Gastrocnemius medialis (tissue), 4 donors: ENCODE measurements around the gene TNFSF18. TPM values are rescaled to one million over a fixed set of nuclear protein-coding genes. Genes with fewer than 3 reads are reported as not detected.

ENCODE experiments used
- ATAC-seq, 2 donors: fragments of 150-250 bp; one replicate each; pipeline ENCODE4 v1.9.1; 2016
- DNase-seq, 2 donors: peaks; one replicate each; pipeline ENCODE4 v3.0.0-alpha.2; 2019
- H3K27ac ChIP-seq, 4 donors: fragments of 200-600 bp; sonication (generic); 1 replicate in 1 of 4; 2 replicates in 3 of 4; pipeline ENCODE4 v1.5.1; 2016 to 2018; ENCODE audit warnings: mild to moderate bottlenecking in 2 of 4, moderate library complexity in 1 of 4
- H3K27me3 ChIP-seq, 3 donors: fragments of 200-600 bp; sonication (generic) in 2 of 3; 1 replicate in 1 of 3; 2 replicates in 2 of 3; pipeline versions ENCODE4 v1.5.1 to v1.6.0; 2016 to 2019; ENCODE audit warnings: mild to moderate bottlenecking in 1 of 3, moderate library complexity in 1 of 3
- H3K36me3 ChIP-seq, 2 donors: fragments of 200-600 bp; sonication (generic) in 1 of 2; one replicate each; pipeline ENCODE4 v1.5.1; 2017 to 2018
- H3K4me1 ChIP-seq, 2 donors: fragments of 200-600 bp; sonication (generic) in 1 of 2; one replicate each; pipeline ENCODE4 v1.5.1; 2016 to 2017; ENCODE audit warnings: mild to moderate bottlenecking in 2 of 2
- H3K4me3 ChIP-seq, 4 donors: fragments of 200-600 bp; sonication (generic) in 3 of 4; 1 replicate in 1 of 4; 2 replicates in 3 of 4; pipeline ENCODE4 v1.5.1; 2016 to 2019; ENCODE audit warnings: mild to moderate bottlenecking in 2 of 4
- H3K9me3 ChIP-seq, 3 donors: fragments of 200-600 bp; sonication (generic) in 2 of 3; 1 replicate in 1 of 3; 2 replicates in 2 of 3; pipeline ENCODE4 v1.5.1; 2016 to 2019
- CTCF ChIP-seq, 5 experiments: fragments of 450-650 bp in 3 of 5; fragments of 200-600 bp in 2 of 5; sonication (generic) in 2 of 5; IDR thresholded peaks in 4 of 5; conservative IDR thresholded peaks in 1 of 5; 1 replicate in 4 of 5; 2 replicates in 1 of 5; pipeline ENCODE4 v1.5.1; 2016 to 2019; ENCODE audit warnings: antibody characterized with exemption in 5 of 5, mild to moderate bottlenecking in 3 of 5, moderate library complexity in 3 of 5
- POLR2A ChIP-seq, 2 donors: fragments of 450-650 bp; IDR thresholded peaks; one replicate each; pipeline ENCODE4 v1.6.1; 2017; ENCODE audit warnings: antibody characterized with exemption in 2 of 2, mild to moderate bottlenecking in 2 of 2, moderate library complexity in 2 of 2
- in situ Hi-C, 4 donors: fragments of 200-750 bp; cut with MboI; loops; one replicate each; pipeline versions ENCODE4 v1.15.0 to v1.8.0; 2017; ENCODE audit warnings: low sequenced_read_pairs in 4 of 4
- intact Hi-C: fragments of 100-400 bp; cut with DNase I; formaldehyde crosslinking; loops from one replicate; pipeline ENCODE4 v1.15.1; 2023; ENCODE audit warnings: low total_unique reads
- total RNA-seq, 4 donors: library from RNA; depleted of rRNA; stranded (reverse); fragments of >200 nt; gene quantifications; one replicate each; pipeline versions ENCODE4 v1.1.0 to v1.2.3, GENCODE V29; 2016

The TNFSF18 gene
- total RNA-seq, 4 donors from 2014 or later = not detected

GRCh38 chr1:173043253-173043652, 7.5 kb downstream of the TNFSF18 start:
- TF ChIP-seq POLR2A (IDR thresholded peaks at IDR 0.05) = no peak
- TF ChIP-seq CTCF (IDR thresholded peaks at IDR 0.05 in 4 of 5, conservative IDR thresholded peaks at IDR 0.05 in 1 of 5) = no peak

GRCh38 chr1:173042806-173043205, 7.9 kb downstream of the TNFSF18 start:
- no peak for DNase-seq
- TF ChIP-seq POLR2A (IDR thresholded peaks at IDR 0.05) (no peak), CTCF (IDR thresholded peaks at IDR 0.05 in 4 of 5, conservative IDR thresholded peaks at IDR 0.05 in 1 of 5) (no peak)
- in situ Hi-C loops = no loop called here
- no peaks in the 10 kb centered on the region for H3K4me1 ChIP-seq
- no peaks in the 10 kb centered on the region for H3K27me3 ChIP-seq
- H3K9me3 ChIP-seq = no peaks in the 10 kb centered on the region
- no peak for ATAC-seq
- H3K27ac ChIP-seq = no peak overlapping the region
- intact Hi-C loops = no loop called here
- no peak overlapping the region for H3K4me3 ChIP-seq
- no peaks in the 10 kb centered on the region for H3K36me3 ChIP-seq

More at GRCh38 chr1:173043253-173043652, 7.5 kb downstream of the TNFSF18 start:
- Histone ChIP-seq H3K9me3 (no peaks in the 10 kb centered on the region), H3K4me1 (no peaks in the 10 kb centered on the region), H3K4me3 (no peak overlapping the region), H3K36me3 (no peaks in the 10 kb centered on the region), H3K27ac (no peak overlapping the region), H3K27me3 (no peaks in the 10 kb centered on the region)
- intact Hi-C loops (no loop called here), in situ Hi-C loops (no loop called here)
- ATAC-seq (no peak), DNase-seq (no peak)

GRCh38 chr1:173039626-173040025, 11.1 kb downstream of the TNFSF18 start:
- no peak for TF ChIP-seq CTCF (IDR thresholded peaks at IDR 0.05 in 4 of 5, conservative IDR thresholded peaks at IDR 0.05 in 1 of 5)
- no peak for TF ChIP-seq POLR2A (IDR thresholded peaks at IDR 0.05)
- DNase-seq (no peak), ATAC-seq (no peak)
- in situ Hi-C loops (no loop called here), intact Hi-C loops (no loop called here)
- Histone ChIP-seq H3K4me3 (no peak overlapping the region), H3K36me3 (no peaks in the 10 kb centered on the region), H3K27me3 (no peaks in the 10 kb centered on the region), H3K4me1 (no peaks in the 10 kb centered on the region), H3K9me3 (no peaks in the 10 kb centered on the region), H3K27ac (no peak overlapping the region)

- no peaks in the 10 kb centered on the region for H3K27me3 ChIP-seq
- TF ChIP-seq POLR2A (IDR thresholded peaks at IDR 0.05) (no peak), CTCF (IDR thresholded peaks at IDR 0.05 in 4 of 5, conservative IDR thresholded peaks at IDR 0.05 in 1 of 5) (no peak)
- H3K4me3 ChIP-seq = no peak overlapping the region
- H3K27ac ChIP-seq = no peak overlapping the region
- intact Hi-C loops (no loop called here), in situ Hi-C loops (no loop called here)
- no peaks in the 10 kb centered on the region for H3K4me1 ChIP-seq
- H3K9me3 ChIP-seq = no peaks in the 10 kb centered on the region
- H3K36me3 ChIP-seq = no peaks in the 10 kb centered on the region
- DNase-seq = no peak
- ATAC-seq = no peak
These were observed 11.7 kb downstream of the TNFSF18 start for GRCh38 chr1:173038875-173039554.

GRCh38 chr1:173024543-173024942, 26.2 kb downstream of the TNFSF18 start:
- Histone ChIP-seq H3K36me3 (no peaks in the 10 kb centered on the region), H3K27ac (no peak overlapping the region), H3K4me1 (no peaks in the 10 kb centered on the region), H3K27me3 (no peaks in the 10 kb centered on the region), H3K4me3 (no peak overlapping the region), H3K9me3 (no peaks in the 10 kb centered on the region)
- ATAC-seq (no peak), DNase-seq (no peak)
- in situ Hi-C loops (no loop called here), intact Hi-C loops (no loop called here)
- TF ChIP-seq CTCF (IDR thresholded peaks at IDR 0.05 in 4 of 5, conservative IDR thresholded peaks at IDR 0.05 in 1 of 5) (no peak), POLR2A (IDR thresholded peaks at IDR 0.05) (no peak)
